Activated naive CD4-positive, alpha-beta T cell treated with anti-CD3 and anti-CD28 coated beads for 36 hours (primary cell): ENCODE results near the gene EMILIN2. TPM values are rescaled to one million over a fixed set of nuclear protein-coding genes. Genes with fewer than 3 reads are reported as not detected.

Experiments
- CTCF ChIA-PET: fragments of 350-600 bp; sonication (Branson Sonifier 250); formaldehyde crosslinking; loops from one replicate; lab custom pipeline; 2021; ENCODE audit warnings: antibody characterized with exemption; lab: Charles Lee
- DNase-seq: peaks from one replicate; pipeline ENCODE4 v3.0.0-alpha.2; 2020
- H3K27ac Mint-ChIP-seq: one replicate; pipeline ENCODE4 v1.8.0; 2021; ENCODE audit warnings: mild to moderate bottlenecking, mixed read lengths
- H3K27me3 Mint-ChIP-seq: one replicate; pipeline ENCODE4 v1.8.0; 2021; ENCODE audit warnings: low read depth, mixed read lengths
- H3K36me3 Mint-ChIP-seq: one replicate; pipeline ENCODE4 v1.8.0; 2021; ENCODE audit warnings: low read depth, mixed read lengths
- H3K4me1 Mint-ChIP-seq: one replicate; pipeline ENCODE4 v1.8.0; 2021; ENCODE audit warnings: low read depth, mixed read lengths
- H3K4me3 Mint-ChIP-seq: one replicate; pipeline ENCODE4 v1.8.0; 2021; ENCODE audit warnings: mild to moderate bottlenecking, moderate library complexity, mixed read lengths
- H3K9me3 Mint-ChIP-seq: one replicate; pipeline ENCODE4 v1.8.0; 2021; ENCODE audit warnings: mixed read lengths
- intact Hi-C: fragments of 100-400 bp; cut with micrococcal nuclease; formaldehyde crosslinking; loops from one replicate; pipeline ENCODE4 v1.15.1; 2023
- total RNA-seq, 2 experiments: library from RNA; stranded (reverse); gene quantifications; one replicate each; pipeline ENCODE4 v1.2.3, GENCODE V29; 2021

EMILIN2 gene
- total RNA-seq, 2 experiments from 2014 or later = 12.2 to 13.2 TPM

GRCh38 chr18:2956056-2956455 is 109.2 kb downstream of the EMILIN2 start:
- H3K4me3 Mint-ChIP-seq = peak overlapping the region; percentile 71
- peaks cover 73% of the 10 kb centered on the region for H3K4me1 Mint-ChIP-seq
- H3K27ac Mint-ChIP-seq = peak overlapping the region; percentile 97
- CTCF ChIA-PET = interaction anchor here (0.7 to 3.0 kb wide), 6 partner anchors 12 to 105 kb away, joined by 3 to 18 read pairs (median 4); no protein-coding TSS in a partner anchor
- peak; percentile 58 for DNase-seq
- intact Hi-C loops = loop anchor here (1.0 kb wide), 4 partner anchors 24 to 291 kb away; partner anchors contain the start of gene MYL12A
- H3K9me3 Mint-ChIP-seq = no peaks in the 10 kb centered on the region
- H3K36me3 Mint-ChIP-seq = peaks cover 50% of the 10 kb centered on the region
- H3K27me3 Mint-ChIP-seq = no peaks in the 10 kb centered on the region

- Mint-ChIP-seq H3K4me1 (peaks cover 88% of the 10 kb centered on the region), H3K27me3 (no peaks in the 10 kb centered on the region), H3K36me3 (peaks cover 40% of the 10 kb centered on the region), H3K27ac (peak overlapping the region; percentile 100), H3K9me3 (no peaks in the 10 kb centered on the region), H3K4me3 (peak overlapping the region; percentile 53)
- CTCF ChIA-PET = interaction anchor here (0.7 to 4.0 kb wide), 14 partner anchors 9 to 104 kb away, joined by 3 to 25 read pairs (median 5); no protein-coding TSS in a partner anchor
- intact Hi-C loops = no loop called here
- DNase-seq = peak; percentile 44
These were observed 112.1 kb downstream of the EMILIN2 start for GRCh38 chr18:2958819-2959298.

GRCh38 chr18:2959341-2959740 is 112.5 kb downstream of the EMILIN2 start:
- H3K27me3 Mint-ChIP-seq = no peaks in the 10 kb centered on the region
- intact Hi-C loops = no loop called here

GRCh38 chr18:2960983-2961696 is 114.3 kb downstream of the EMILIN2 start:
- Mint-ChIP-seq H3K4me3 (peak overlapping the region; percentile 75), H3K27me3 (no peaks in the 10 kb centered on the region), H3K4me1 (peaks cover 89% of the 10 kb centered on the region), H3K9me3 (no peaks in the 10 kb centered on the region), H3K27ac (peak overlapping the region; percentile 100), H3K36me3 (peaks cover 22% of the 10 kb centered on the region)
- DNase-seq = no peak
- CTCF ChIA-PET = interaction anchor here (0.9 to 4.0 kb wide), 13 partner anchors 9 to 102 kb away, joined by 3 to 25 read pairs (median 6); no protein-coding TSS in a partner anchor
- intact Hi-C loops = loop anchor here (1.0 to 2.0 kb wide), 10 partner anchors 20 to 634 kb away; partner anchors contain the start of genes LPIN2, MYL12A, SMCHD1 and TGIF1

More at GRCh38 chr18:2959341-2959740, 112.5 kb downstream of the EMILIN2 start:
- peak overlapping the region; percentile 58 for H3K4me3 Mint-ChIP-seq
- DNase-seq = no peak
- CTCF ChIA-PET = interaction anchor here (0.7 to 4.0 kb wide), 11 partner anchors 10 to 104 kb away, joined by 3 to 25 read pairs (median 5); no protein-coding TSS in a partner anchor
- H3K27ac Mint-ChIP-seq = peak overlapping the region; percentile 100
- peaks cover 35% of the 10 kb centered on the region for H3K36me3 Mint-ChIP-seq
- peaks cover 88% of the 10 kb centered on the region for H3K4me1 Mint-ChIP-seq
- no peaks in the 10 kb centered on the region for H3K9me3 Mint-ChIP-seq

GRCh38 chr18:2961821-2962220 is 115.0 kb downstream of the EMILIN2 start:
- CTCF ChIA-PET = interaction anchor here (1.1 to 4.0 kb wide), 10 partner anchors 8 to 101 kb away, joined by 3 to 25 read pairs (median 6); no protein-coding TSS in a partner anchor
- H3K4me3 Mint-ChIP-seq = peak overlapping the region; percentile 75
- peaks cover 89% of the 10 kb centered on the region for H3K4me1 Mint-ChIP-seq
- H3K27me3 Mint-ChIP-seq = no peaks in the 10 kb centered on the region
- intact Hi-C loops = loop anchor here (2.0 kb wide), 2 partner anchors 489 to 633 kb away; partner anchors contain the start of gene TGIF1
- H3K36me3 Mint-ChIP-seq = peaks cover 17% of the 10 kb centered on the region
- H3K27ac Mint-ChIP-seq = peak overlapping the region; percentile 100
- H3K9me3 Mint-ChIP-seq = no peaks in the 10 kb centered on the region
- peak; percentile 52 for DNase-seq

- intact Hi-C loops = loop anchor here (1.0 kb wide), 1 partner anchor 9 kb away; no protein-coding TSS in a partner anchor
- DNase-seq = peak; percentile 80
- Mint-ChIP-seq H3K9me3 (no peaks in the 10 kb centered on the region), H3K4me3 (peak overlapping the region; percentile 57), H3K36me3 (peaks cover 10% of the 10 kb centered on the region), H3K27me3 (no peaks in the 10 kb centered on the region), H3K4me1 (peaks cover 88% of the 10 kb centered on the region), H3K27ac (peak overlapping the region; percentile 100)
- CTCF ChIA-PET = interaction anchor here (1.1 to 4.0 kb wide), 5 partner anchors 7 to 22 kb away, joined by 3 to 20 read pairs (median 6); no protein-coding TSS in a partner anchor
These were observed 116.2 kb downstream of the EMILIN2 start for GRCh38 chr18:2963048-2963447.

GRCh38 chr18:2964361-2965010 is 117.7 kb downstream of the EMILIN2 start:
- Mint-ChIP-seq H3K4me1 (peaks cover 89% of the 10 kb centered on the region), H3K27me3 (no peaks in the 10 kb centered on the region), H3K36me3 (peaks cover 9% of the 10 kb centered on the region), H3K4me3 (peak overlapping the region; percentile 55), H3K9me3 (no peaks in the 10 kb centered on the region), H3K27ac (peak overlapping the region; percentile 100)
- CTCF ChIA-PET = interaction anchor here (0.6 to 1.5 kb wide), 5 partner anchors 16 to 31 kb away, joined by 3 to 6 read pairs (median 4); no protein-coding TSS in a partner anchor
- DNase-seq = peak; percentile 55
- intact Hi-C loops = no loop called here

Other genes with a start within 250 kb of the EMILIN2 start
- 10 to 100 TPM; 91.3 to 91.5 TPM for gene SMCHD1, start 191.3 kb upstream of the EMILIN2 start, total RNA-seq
- gene LPIN2, start 166.1 kb downstream of the EMILIN2 start, total RNA-seq = 10 to 100 TPM; 62.4 to 65.7 TPM